AG09309 (cell line): ENCODE results near the gene NKAIN4.

ENCODE experiments used
- DNase-seq: peaks from one replicate; pipeline ENCODE4 v3.0.0-alpha.2; 2010; ENCODE audit warnings: low read depth
- H3K4me3 ChIP-seq: 2 replicates; pipeline ENCODE4 v1.5.1; 2011; ENCODE audit warnings: mild to moderate bottlenecking, low read depth, low read length, moderate library complexity; ENCODE audit not compliant: control insufficient read depth
- TF ChIP-seq, protein P1 (sequence below): IDR thresholded peaks from 2 replicates; pipeline ENCODE4 v1.5.1; 2011; ENCODE audit warnings: mild to moderate bottlenecking, low read depth, low read length, inconsistent platforms; ENCODE audit not compliant: insufficient read depth, control insufficient read depth; ENCODE audit errors: missing control alignments

The NKAIN4 gene

DNA sequence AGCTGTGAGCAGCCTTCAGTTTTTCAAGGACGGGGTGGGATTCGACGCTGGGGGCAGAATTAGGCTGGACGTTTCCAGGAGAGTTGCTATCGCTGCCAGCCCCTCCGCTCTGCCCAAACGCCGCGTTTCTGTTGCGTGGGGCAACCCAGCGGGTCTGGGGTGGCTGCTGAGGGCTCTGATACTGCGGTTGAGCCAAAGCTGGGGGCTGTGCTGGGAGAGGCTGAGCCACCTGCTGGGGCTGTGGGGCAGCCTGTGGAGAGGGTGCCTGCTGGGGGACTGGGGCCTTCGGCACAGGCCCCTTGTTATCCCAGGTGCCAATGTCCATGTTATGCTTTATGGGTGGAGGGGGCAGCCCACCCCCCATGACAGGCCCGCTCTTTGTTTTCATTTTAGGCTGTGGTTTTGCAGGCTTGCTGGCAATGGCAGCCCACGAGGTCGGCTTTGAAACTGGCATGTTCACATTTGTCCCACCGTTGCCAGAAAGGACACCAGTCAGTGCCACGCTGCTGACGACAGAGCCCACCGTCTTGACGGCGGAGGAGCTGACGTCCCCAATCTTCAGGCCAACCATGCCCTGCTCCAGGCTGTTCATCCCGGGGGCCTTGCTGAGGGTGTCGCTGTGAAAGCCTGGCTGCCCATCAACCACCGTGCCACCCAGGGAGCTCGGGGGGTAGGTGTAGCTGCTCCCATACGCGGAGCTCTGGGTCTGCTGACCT is 51.3 kb downstream of the NKAIN4 start:
- TF ChIP-seq, protein P1, sequence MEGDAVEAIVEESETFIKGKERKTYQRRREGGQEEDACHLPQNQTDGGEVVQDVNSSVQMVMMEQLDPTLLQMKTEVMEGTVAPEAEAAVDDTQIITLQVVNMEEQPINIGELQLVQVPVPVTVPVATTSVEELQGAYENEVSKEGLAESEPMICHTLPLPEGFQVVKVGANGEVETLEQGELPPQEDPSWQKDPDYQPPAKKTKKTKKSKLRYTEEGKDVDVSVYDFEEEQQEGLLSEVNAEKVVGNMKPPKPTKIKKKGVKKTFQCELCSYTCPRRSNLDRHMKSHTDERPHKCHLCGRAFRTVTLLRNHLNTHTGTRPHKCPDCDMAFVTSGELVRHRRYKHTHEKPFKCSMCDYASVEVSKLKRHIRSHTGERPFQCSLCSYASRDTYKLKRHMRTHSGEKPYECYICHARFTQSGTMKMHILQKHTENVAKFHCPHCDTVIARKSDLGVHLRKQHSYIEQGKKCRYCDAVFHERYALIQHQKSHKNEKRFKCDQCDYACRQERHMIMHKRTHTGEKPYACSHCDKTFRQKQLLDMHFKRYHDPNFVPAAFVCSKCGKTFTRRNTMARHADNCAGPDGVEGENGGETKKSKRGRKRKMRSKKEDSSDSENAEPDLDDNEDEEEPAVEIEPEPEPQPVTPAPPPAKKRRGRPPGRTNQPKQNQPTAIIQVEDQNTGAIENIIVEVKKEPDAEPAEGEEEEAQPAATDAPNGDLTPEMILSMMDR = no peak
- no peak for DNase-seq
- H3K4me3 ChIP-seq = no peak overlapping the region

DNA sequence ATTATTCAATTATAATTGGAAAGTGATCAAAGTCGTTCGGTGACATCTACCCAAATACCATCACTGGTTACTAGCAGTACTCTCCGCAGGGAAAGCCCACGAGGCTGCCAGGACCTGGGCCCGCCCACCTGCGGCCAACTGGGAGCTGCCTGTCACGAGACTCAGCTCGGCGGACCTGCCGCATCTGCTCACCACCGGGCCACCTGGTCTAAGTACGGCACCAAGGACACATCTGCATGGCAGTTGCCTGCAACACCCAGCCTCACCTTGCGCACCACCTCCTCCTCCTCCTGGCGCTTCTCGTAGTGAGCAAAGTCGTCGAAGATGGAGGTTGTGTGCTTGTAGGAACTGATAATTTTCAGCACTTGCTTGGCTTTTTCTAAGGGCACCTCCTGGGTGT is 52.2 kb downstream of the NKAIN4 start:
- TF ChIP-seq, protein P1 = no peak
- H3K4me3 ChIP-seq = no peak overlapping the region
- DNase-seq = no peak

DNA sequence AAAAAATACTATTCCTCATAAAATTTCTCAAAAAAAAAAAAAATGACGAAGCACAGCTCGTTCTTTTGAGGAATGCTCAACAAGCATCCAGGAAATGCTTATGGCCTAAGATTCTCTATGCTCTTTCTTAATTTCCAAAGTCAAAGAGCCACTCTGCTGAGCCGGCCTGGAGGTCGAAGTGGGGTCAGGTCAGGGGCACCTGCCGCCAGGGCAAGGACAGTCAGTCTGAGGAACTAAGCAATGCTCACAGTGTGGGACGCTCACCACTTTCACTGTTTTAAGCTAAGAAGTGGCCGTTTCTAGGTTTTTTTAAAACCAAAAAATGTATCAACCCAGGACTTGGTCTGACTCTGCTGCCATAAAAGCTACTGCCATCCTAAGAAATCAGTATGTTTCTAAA is 55.7 kb downstream of the NKAIN4 start:
- no peak overlapping the region for H3K4me3 ChIP-seq
- no peak for DNase-seq
- TF ChIP-seq, protein P1 = no peak

DNA sequence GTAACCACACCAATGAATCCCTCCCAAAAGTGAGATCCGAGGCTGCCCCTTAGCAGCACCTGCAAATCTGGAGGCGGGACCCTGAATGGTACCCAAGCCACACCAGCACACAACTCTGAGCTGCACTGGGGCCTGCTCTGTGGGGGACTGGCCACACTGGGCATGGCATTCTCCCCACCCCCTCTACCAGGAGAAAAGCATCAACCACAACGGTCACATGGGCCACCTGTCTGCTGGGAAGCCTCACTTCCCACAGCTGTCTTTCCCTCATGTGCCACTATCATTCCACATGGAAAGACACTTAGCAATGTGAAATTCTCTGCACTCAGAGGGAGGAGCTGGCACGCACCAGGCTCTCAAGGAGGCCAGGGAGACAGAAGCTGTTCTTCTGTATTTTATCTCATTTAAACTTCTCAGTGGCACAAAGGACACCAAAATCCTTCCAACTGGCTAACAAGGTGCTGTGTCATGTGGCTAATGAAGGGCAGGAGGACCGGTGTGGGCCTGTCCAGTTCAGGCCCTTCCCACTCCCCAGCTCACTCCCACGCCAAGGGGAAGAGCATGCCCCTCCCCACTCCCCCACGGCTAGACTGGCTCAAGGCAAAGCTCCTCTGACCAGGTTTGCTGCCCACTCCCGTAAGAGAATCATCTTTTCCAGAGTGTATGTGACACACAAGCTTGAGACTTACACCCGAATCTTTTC is 57.3 kb downstream of the NKAIN4 start:
- H3K4me3 ChIP-seq = no peak overlapping the region
- TF ChIP-seq, protein P1 = no peak
- no peak for DNase-seq

DNA sequence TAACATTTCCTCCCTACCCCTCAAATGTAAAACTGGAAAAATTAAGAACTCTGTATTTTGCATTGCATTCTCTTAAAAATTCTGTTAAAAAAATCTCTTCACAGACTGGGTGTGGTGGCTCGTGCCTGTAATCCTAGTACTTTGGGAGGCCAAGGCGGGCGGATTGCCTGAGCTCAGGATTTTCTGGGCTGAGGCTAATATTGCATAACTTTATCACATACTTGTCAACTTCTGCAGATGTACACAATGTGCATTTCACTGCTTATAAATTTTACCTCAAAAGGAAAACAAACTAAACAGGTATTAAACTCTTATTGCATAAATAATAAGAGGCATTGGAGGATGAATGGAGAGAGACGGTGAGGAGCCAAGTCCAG is 59.5 kb downstream of the NKAIN4 start:
- TF ChIP-seq, protein P1 = no peak
- H3K4me3 ChIP-seq = no peak overlapping the region

DNA sequence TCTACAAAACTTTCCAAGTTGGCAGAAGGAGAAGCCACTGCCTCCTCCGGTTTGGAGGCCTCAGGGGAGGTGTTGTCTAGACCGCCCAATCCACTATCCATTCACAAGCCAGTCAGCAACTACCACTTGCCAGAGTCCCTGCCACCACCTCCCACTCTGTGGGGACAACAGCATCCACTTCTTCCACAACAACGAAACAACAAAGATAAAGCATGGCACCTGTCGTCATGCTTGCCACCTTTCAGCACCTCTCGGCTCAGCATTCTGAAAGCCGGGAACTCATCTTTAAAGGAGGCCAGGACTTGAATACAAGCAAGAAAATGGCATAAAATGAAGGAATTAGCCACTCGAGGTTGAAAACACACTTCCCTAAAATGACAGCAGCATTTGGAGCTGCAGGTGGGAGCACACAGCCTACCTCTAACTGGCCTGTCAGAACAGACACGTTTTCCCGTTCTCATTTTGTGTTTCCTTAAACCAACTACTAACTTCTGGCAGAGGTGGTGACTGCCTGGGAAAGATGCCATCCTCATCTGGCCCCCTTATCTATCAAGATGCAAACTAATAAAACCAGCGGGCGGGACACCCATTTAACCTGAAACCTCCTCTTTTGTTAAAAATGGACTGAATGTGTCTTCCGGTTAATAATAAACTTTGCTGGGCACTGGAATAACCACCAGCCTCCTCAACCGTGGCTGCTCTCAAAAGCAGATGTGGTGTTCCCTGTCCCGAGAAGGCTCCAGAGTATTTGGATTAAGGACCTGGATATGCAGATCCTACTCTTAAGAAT is 60.1 kb downstream of the NKAIN4 start:
- no peak for DNase-seq
- TF ChIP-seq, protein P1 = no peak
- no peak overlapping the region for H3K4me3 ChIP-seq

More for the DNA sequence above, 59.5 kb downstream of the NKAIN4 start:
- DNase-seq = no peak
